Measurements from ENCODE around the gene DNAJC22. TPM values are rescaled to one million over a fixed set of nuclear protein-coding genes. Genes with fewer than 3 reads are reported as not detected.

Gene DNAJC22
- total RNA-seq, 1 experiment from 2014 or later = 47.7 TPM

DNA sequence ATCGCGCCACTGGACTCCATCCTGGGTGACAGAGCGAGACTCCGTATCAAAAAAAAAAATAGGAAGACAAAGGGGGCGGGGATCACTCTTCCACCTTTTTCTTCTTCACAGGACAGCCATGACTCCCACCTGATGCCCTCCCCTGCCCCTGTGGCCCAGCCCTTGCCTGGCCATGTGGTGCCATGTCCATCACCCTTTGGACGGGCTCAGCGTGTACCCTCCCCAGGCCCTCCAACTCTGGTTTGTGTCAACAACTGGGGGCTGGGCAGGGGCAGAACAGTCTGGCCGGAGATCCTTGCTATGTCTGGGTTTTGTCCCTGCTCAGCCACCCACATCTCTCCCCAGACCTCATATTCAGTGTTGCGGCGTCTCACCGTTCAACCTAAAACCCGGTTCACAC, 17.9 kb upstream of the DNAJC22 start:
- BruUV-seq (replicated peaks) = no TSS peak

DNA sequence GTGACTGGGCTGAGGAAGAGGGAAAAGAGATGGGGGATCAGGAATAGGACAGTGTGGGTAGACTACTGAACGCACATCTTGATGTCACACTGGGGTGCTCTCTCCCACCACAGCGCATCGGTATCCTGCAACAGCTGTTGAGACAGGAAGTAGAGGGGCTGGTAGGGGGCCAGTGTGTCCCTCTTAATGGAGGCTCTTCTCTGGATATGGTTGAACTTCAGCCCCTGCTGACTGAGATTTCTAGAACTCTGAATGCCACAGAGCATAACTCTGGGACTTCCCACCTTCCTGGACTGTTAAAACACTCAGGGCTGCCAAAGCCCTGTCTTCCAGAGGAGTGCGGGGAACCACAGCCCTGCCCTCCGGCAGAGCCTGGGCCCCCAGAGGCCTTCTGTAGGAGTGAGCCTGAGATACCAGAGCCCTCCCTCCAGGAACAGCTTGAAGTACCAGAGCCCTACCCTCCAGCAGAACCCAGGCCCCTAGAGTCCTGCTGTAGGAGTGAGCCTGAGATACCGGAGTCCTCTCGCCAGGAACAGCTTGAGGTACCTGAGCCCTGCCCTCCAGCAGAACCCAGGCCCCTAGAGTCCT, 16.6 kb upstream of the DNAJC22 start:
- Mint-ChIP-seq H3K27ac (ENCODE audit: unreplicated experiment) (no peak overlapping the region), H3K4me1 (ENCODE audit: low read depth, unreplicated experiment) (peaks cover 27% of the 10 kb centered on the region), H3K9me3 (ENCODE audit: unreplicated experiment) (no peaks in the 10 kb centered on the region), H3K4me3 (ENCODE audit: unreplicated experiment) (no peak overlapping the region), H3K27me3 (ENCODE audit: insufficient read depth, unreplicated experiment) (no peaks in the 10 kb centered on the region), H3K36me3 (ENCODE audit: insufficient read depth, unreplicated experiment) (peaks cover 49% of the 10 kb centered on the region)
- H3K27me3 ChIP-seq (replicated peaks; ENCODE audit: control insufficient read depth, insufficient read depth, low read length) = no peaks in the 10 kb centered on the region
- intact Hi-C loops (cut with micrococcal nuclease; ENCODE audit: unreplicated experiment) = no loop called here
- H3K9me3 ChIP-seq = no peaks in the 10 kb centered on the region
- peaks cover 4% of the 10 kb centered on the region; the same call in 1 of the 2 replicates for H3K36me3 ChIP-seq (ENCODE audit: control insufficient read depth, insufficient read depth, low read length)
- DNase-seq = no peak
- H3K4me3 ChIP-seq (ENCODE audit: low read depth, low read length) = no peak overlapping the region
- POLR2A ChIA-PET = no interaction called here
- CTCF ChIA-PET = interaction anchor here (2.0 to 4.0 kb wide), 3 partner anchors 17 to 34 kb away, joined by 44 to 153 read pairs (median 117); partner anchors contain the start of genes DNAJC22 and PRPH
- BruUV-seq (replicated peaks) = no TSS peak
- peaks cover 22% of the 10 kb centered on the region for H3K4me1 ChIP-seq
- TF ChIP-seq, protein P1, sequence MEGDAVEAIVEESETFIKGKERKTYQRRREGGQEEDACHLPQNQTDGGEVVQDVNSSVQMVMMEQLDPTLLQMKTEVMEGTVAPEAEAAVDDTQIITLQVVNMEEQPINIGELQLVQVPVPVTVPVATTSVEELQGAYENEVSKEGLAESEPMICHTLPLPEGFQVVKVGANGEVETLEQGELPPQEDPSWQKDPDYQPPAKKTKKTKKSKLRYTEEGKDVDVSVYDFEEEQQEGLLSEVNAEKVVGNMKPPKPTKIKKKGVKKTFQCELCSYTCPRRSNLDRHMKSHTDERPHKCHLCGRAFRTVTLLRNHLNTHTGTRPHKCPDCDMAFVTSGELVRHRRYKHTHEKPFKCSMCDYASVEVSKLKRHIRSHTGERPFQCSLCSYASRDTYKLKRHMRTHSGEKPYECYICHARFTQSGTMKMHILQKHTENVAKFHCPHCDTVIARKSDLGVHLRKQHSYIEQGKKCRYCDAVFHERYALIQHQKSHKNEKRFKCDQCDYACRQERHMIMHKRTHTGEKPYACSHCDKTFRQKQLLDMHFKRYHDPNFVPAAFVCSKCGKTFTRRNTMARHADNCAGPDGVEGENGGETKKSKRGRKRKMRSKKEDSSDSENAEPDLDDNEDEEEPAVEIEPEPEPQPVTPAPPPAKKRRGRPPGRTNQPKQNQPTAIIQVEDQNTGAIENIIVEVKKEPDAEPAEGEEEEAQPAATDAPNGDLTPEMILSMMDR (IDR thresholded peaks at IDR 0.05; ENCODE audit: insufficient read depth in 1 of 2, low read depth in 1 of 2, low read length in 1 of 2, severe bottlenecking in 1 of 2, unreplicated experiment in 1 of 2) = no peak

More for the DNA sequence above, 17.9 kb upstream of the DNAJC22 start:
- TF ChIP-seq, protein P1 (IDR thresholded peaks at IDR 0.05; ENCODE audit: insufficient read depth in 1 of 2, low read depth in 1 of 2, low read length in 1 of 2, severe bottlenecking in 1 of 2, unreplicated experiment in 1 of 2) = no peak
- H3K9me3 ChIP-seq = no peaks in the 10 kb centered on the region
- DNase-seq = no peak
- H3K36me3 Mint-ChIP-seq (ENCODE audit: insufficient read depth, unreplicated experiment) = peaks cover 51% of the 10 kb centered on the region
- no peak overlapping the region for H3K4me3 Mint-ChIP-seq (ENCODE audit: unreplicated experiment)
- H3K27me3 ChIP-seq (replicated peaks; ENCODE audit: control insufficient read depth, insufficient read depth, low read length) = no peaks in the 10 kb centered on the region
- no peak overlapping the region for H3K4me3 ChIP-seq (ENCODE audit: low read depth, low read length)
- H3K27me3 Mint-ChIP-seq (ENCODE audit: insufficient read depth, unreplicated experiment) = no peaks in the 10 kb centered on the region
- H3K4me1 ChIP-seq = peaks cover 24% of the 10 kb centered on the region
- peaks cover 4% of the 10 kb centered on the region; the same call in 1 of the 2 replicates for H3K36me3 ChIP-seq (ENCODE audit: control insufficient read depth, insufficient read depth, low read length)
- POLR2A ChIA-PET = no interaction called here
- H3K9me3 Mint-ChIP-seq (ENCODE audit: unreplicated experiment) = no peaks in the 10 kb centered on the region
- CTCF ChIA-PET = no interaction called here
- H3K27ac Mint-ChIP-seq (ENCODE audit: unreplicated experiment) = no peak overlapping the region
- peaks cover 27% of the 10 kb centered on the region for H3K4me1 Mint-ChIP-seq (ENCODE audit: low read depth, unreplicated experiment)
- intact Hi-C loops (cut with micrococcal nuclease; ENCODE audit: unreplicated experiment) = no loop called here

DNA sequence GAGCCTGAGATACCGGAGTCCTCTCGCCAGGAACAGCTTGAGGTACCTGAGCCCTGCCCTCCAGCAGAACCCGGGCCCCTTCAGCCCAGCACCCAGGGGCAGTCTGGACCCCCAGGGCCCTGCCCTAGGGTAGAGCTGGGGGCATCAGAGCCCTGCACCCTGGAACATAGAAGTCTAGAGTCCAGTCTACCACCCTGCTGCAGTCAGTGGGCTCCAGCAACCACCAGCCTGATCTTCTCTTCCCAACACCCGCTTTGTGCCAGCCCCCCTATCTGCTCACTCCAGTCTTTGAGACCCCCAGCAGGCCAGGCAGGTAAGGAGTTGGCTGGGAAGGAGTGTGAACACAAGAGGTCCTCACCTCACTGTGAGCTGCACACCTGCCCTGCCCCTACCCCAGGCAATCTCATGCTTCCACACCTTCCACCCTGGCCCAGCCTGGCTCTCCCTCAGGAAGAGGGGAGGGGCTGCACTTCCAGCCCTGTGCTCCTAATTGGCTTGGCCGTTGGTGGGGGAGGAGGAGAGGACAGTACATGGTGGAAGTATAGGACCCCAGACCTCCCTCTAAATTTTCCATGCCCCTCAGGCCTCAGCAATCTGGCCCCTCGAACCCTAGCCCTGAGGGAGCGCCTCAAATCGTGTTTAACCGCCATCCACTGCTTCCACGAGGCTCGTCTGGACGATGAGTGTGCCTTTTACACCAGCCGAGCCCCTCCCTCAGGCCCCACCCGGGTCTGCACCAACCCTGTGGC, 15.9 kb upstream of the DNAJC22 start:
- DNase-seq = no peak
- ChIA-PET POLR2A (interaction anchor here (0.9 to 2.7 kb wide), 5 partner anchors 8 to 36 kb away, joined by 4 to 30 read pairs (median 8); partner anchors contain the start of genes DNAJC22, SPATS2 and TROAP), CTCF (interaction anchor here (0.5 to 4.0 kb wide), 30 partner anchors 8 to 465 kb away, joined by 3 to 153 read pairs (median 4); partner anchors contain the start of genes DNAJC22, PRPH, SPATS2 and TMBIM6)
- intact Hi-C loops (cut with micrococcal nuclease; ENCODE audit: unreplicated experiment) = loop anchor here (1.0 kb wide), 2 partner anchors 16 to 26 kb away; no protein-coding TSS in a partner anchor
- no TSS peak for BruUV-seq (replicated peaks)
- Histone ChIP-seq H3K4me1 (peaks cover 22% of the 10 kb centered on the region), H3K4me3 (ENCODE audit: low read depth, low read length) (no peak overlapping the region), H3K9me3 (no peaks in the 10 kb centered on the region), H3K36me3 (ENCODE audit: control insufficient read depth, insufficient read depth, low read length) (peaks cover 2% of the 10 kb centered on the region; the same call in 1 of the 2 replicates), H3K27me3 (replicated peaks; ENCODE audit: control insufficient read depth, insufficient read depth, low read length) (no peaks in the 10 kb centered on the region)
- H3K4me3 Mint-ChIP-seq (ENCODE audit: unreplicated experiment) = no peak overlapping the region
- H3K27me3 Mint-ChIP-seq (ENCODE audit: insufficient read depth, unreplicated experiment) = no peaks in the 10 kb centered on the region
- peaks cover 27% of the 10 kb centered on the region for H3K4me1 Mint-ChIP-seq (ENCODE audit: low read depth, unreplicated experiment)
- no peaks in the 10 kb centered on the region for H3K9me3 Mint-ChIP-seq (ENCODE audit: unreplicated experiment)
- peaks cover 43% of the 10 kb centered on the region for H3K36me3 Mint-ChIP-seq (ENCODE audit: insufficient read depth, unreplicated experiment)
- no peak overlapping the region for H3K27ac Mint-ChIP-seq (ENCODE audit: unreplicated experiment)
- TF ChIP-seq, protein P1 (IDR thresholded peaks at IDR 0.05; ENCODE audit: insufficient read depth in 1 of 2, low read depth in 1 of 2, low read length in 1 of 2, severe bottlenecking in 1 of 2, unreplicated experiment in 1 of 2) = no peak

Measured in Caco-2 (cell line).